NCI-H187 (cell line): Measurements from ENCODE around the gene CUX1.

ENCODE experiments used
- DNase-seq, 2 experiments: peaks; one replicate each; lab custom pipeline; 2025; lab: John Stamatoyannopoulos, UW

CUX1 gene

DNA sequence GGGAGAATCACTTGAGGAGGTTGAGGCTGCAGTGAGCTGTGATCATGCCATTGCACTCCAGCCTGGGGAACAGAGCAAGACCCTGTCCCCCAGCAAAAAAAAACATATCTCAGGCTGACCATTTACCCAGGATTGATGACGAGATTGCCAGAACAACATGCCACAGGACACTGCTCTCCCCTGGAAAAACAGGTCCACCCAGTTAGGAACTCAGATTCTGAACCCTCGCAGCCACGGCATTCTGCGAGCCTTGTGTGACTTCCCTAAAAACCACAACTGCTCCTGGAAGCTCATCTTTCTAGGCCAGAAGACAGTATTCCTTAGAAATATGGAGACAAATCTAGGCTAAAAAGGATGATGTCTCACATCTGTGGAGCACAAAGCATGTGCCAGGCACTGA is 427.2 kb downstream of the CUX1 start:
- no peak for DNase-seq

DNA sequence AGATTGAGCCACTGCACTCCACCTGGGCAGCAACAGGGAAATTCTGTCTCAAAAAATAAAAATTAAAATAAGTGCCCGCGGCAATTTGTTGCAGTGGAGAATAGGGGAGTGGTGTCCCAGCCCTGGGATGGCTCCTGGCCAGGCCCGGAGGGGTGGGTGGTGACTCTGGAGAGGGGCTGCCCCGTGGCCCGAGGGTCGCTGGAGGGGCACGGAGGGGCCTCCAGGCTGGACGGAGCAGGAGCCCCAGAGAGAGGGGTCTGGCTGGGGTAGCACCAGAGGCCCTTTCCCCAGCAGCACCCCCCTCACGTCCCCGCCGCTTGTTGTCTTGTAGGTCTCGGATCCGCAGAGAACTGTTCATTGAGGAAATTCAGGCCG is 430.6 kb downstream of the CUX1 start:
- DNase-seq = no peak

DNA sequence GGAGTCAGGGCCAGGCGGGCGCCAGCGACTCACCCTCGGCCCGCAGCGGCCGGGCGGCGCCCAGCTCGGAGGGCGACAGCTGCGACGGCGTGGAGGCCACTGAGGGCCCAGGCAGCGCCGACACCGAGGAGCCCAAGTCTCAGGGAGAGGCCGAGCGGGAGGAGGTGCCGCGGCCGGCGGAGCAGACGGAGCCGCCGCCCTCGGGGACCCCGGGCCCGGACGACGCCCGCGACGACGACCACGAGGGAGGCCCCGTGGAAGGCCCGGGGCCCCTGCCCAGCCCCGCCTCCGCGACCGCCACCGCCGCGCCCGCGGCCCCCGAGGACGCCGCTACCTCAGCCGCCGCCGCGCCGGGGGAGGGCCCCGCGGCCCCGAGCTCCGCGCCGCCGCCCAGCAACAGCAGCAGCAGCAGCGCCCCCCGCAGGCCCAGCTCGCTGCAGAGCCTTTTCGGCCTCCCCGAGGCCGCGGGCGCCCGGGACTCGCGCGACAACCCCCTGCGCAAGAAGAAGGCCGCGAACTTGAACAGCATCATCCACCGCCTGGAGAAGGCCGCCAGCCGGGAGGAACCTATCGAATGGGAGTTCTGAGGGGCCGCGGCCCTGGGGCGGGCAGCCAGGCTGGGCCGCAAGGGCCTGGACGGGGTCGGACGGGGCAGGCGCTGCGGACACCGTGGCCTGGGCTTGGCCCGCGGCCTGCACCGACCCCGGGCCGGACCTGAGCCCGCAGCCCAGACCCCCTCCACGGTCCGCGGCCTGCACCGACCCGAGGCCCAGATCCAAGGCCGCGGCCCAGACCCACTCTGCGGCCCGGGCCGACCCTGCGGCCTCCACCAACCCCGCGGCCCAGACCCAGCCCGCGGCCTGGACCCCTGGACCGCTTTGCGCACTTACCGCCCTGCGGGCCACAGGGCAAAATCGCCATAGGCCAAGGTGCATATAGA is 431.3 kb downstream of the CUX1 start:
- no peak for DNase-seq

DNA sequence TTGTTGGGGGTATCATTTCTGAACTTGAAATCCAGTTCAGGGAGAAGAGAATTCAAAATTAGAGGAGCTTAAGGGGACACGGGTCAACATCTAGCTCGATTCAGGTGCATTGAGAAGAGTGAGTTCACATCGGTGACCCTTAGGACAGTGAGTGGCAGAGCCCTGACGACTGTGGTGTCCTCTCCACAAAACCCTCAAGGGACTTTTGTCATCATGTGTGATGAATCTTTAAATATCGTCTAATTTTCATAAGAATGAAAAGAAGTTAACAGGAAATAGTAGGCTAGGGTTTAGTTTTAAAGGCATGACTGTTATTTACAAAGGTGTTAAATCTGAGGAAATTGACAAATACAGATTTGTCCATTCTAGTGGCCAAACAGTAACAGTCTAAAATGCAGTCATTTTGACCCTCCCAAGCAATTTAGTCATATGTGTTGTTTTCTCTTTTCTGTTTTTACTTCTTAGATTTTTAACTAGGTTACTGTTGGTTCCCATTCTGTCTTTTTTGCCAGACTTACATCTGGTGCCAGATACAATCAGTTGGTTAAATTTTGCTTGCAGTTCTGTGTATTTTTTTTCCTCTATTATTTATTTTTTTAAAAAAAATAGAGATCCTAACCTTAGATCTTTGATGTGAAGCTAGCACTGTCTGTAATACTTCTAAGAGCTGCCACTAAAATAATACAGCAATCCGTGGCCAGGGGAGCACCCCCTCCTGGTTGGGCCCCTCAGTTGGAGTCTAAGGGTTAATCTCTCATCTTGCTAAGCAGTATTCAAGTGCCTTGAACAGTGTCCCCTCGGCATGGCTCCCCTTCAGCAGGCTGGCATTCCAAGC is 434.3 kb downstream of the CUX1 start:
- DNase-seq = no peak

DNA sequence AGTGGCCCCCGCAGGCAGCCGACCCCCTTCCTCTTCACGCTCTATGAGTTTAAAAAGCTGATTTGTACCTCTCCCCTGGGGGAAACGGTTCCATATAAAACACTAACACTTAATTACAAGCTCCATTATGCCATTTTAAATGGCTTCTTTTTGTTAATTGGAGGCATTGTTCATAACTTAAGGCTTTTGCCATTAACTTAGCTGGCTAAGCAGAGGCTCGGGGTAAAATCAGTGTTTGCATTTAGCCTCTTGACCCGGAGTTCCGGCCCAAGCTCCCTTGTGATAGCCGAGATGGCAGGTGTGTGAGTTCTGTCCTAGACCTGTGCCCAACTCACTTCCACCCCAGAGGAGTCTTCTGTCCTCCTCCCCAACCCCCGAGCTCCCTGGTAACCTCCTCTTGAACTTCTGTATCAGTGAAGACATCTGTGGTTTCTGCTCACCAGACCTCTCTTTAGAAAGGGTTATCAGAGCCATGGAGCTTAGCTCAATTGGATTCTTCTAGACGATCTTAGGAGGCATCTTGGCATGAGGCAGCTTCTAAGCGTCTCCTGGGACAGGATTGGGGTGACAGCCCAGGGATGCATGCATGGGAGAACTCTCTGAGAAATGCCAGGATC is 435.0 kb downstream of the CUX1 start:
- DNase-seq = no peak

DNA sequence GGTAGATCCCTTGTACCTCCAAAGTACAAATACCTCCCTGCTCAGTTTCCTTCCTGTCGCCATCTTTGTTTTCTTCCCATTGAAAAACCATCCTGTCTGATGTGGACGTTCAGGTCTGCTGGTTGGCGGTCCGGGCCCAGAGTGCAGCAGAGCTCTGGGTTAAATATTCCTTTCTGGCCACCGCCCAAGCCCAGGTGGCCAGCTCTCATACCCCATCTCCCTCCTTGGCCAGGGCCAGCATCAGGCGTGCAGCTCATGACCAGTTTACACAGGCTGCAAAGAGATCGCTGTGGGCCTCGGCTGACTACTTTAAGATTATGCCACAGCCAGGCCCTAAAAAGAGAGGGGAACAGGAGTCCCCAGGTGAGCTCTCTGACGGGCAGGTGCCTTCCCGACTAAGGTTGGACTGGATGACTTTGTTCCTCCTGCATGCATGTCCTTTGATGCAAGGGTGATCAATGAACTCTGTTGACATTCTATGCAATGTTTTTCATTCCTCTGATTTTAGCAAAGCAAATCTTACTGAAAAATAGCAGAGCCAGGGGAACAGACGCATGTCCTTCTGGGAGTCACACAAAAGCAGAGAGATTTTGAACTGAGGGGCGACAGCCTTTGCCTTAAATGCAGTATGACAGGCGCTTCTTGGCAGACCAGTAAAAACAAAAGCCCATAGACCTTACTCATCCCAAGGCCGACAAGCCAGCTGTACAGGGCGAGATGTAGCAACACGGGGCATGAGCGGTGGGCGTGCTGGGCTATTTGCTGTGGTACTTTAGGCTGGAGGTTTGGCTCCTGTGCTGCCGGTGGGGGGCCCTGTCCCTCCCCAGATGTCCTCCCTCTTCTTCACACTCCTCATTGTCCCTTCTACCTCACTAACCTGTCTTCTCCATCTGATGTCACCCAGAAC is 435.9 kb downstream of the CUX1 start:
- no peak for DNase-seq

DNA sequence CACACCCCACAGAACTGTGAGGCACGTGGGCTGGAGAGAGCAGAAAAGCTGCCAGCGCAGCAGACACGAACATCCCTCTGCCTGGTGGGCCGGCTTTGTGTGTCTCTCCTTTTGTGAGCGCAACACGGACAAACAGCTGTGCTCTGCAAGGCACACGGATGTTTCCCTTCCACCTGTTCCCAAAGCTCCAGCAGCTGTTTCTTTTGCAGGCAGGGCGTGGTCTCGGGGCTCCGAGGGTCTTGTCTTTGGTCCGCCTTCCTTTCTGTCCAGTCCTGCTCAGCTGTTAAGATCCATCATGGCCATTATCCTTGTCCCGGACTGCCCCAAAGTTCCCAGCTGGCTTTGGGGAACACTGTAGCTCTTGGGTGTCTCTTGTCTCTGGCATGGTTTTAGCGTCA is 436.5 kb downstream of the CUX1 start:
- DNase-seq = no peak

DNA sequence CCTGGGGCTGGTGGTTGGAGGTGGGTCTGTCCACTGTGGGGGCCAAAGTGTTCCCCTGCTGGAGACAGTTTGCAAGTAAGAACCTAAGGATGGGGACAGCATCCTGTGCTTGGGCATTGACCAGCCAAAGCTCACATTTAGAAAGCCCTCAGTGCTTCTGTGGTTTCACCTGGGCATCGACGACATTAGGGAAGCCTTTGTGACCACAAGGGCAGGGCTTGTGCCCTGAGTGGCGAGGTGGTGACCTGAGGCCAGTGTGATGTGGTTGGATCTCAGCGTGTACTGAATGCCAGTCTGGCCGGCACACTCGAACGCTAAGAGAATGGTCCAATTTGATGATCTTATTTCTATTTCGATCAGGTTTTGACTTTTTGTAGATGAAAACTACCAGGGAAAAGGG is 437.1 kb downstream of the CUX1 start:
- no peak for DNase-seq

DNA sequence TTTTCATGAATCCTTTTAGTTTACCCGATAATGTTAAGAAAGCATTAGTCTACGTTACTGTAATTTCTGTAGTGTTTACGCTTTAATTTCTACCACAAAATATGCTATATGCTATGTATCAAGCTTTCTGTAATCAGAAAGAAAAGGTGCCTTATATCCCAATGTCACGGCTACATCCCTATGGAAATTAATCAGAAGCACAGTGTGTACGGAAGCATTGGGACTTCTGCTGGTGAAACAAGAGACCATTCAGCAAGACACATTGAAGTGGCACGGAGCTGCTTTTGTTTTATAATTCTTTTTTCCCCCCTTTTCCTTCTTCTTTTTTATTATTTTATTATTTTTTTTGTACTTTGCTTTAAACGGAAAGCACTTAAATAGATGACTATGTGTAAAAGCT is 438.1 kb downstream of the CUX1 start:
- no peak for DNase-seq

DNA sequence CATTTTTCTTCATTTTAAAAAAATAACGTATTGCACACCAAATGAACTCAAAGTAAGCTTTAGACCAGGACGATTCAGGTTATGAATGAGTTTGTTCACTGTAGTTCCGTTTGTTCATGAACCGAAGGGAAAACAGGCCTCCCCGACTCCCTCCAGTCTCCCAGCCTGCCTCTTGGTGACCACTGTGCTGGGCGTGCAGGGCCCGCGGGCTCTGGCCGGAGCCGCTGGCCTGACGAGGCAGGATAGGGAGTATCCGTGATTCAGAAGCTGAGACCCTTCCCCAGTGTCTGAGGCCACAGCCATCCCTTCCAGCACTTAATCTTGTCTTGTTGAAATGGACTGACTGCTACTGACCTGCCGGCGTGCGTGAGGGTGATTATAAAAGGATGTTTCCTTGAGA is 438.5 kb downstream of the CUX1 start:
- no peak for DNase-seq

DNA sequence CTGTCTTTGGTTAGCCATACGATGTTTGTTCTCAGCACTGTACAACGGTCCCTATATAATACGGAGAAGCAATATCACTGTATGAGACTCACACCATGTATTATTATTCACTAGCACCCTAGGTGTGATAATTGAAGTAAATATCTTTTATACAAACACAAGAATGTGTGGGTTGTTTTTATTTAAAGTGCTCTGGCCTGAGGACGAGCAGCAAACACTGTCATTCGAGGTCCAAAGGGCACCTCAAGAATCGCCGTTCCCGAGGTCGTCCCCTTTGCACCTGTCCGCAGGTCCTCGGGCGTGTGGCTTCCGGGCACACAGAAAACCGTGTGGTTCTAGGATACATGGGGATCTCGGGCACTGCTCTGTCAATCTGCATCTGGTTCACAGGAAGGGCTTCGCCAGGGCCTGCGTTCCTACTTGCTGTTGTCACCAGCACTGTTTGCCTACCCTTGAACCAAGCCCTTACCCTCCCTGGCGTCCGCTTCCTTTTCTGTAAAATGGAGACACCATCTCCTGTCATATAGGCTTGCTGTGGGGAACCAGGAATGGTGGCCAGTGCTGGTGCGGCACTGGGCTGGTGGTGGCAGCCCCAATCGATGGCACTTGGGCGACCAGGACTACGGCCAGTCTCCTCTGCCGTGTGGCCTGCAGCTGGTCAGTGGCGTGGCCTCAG is 440.8 kb downstream of the CUX1 start:
- no peak for DNase-seq

DNA sequence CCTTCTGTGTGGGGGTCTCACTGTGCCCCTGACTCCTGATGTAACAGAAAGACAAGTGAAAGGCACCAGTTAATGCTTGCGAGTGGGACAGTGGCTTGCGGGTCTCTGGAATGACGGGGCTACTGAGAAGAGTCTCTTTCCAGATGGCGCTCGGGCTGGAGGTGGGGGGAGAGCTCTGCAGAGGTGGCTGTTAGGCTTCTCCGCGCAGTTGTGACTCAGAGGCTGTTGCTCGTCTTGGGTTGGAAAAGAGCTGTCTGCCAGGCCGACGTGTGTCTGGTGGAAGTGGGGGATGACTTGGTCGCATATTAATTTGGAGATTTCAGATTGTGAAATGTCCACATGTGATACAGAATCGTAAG is 441.3 kb downstream of the CUX1 start:
- no peak for DNase-seq

DNA sequence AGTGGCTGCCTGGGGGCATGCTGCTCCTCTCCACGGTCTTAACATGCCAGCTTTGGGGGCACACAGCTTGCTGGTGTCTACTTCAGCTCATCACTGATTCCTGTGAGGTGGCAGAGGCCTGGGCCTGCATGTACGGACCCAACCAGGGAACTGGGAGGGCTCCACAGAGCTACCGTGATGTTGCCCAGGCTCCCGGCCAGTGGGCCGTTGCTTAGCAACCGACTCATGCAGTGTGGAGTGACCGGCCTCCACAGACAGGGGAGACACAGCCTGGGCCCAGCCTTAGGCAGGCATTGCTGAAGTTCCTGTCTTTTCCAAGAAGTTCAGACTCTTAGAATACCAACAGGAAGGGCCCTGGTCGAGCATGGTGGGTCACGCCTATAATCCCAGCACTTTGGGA is 443.4 kb downstream of the CUX1 start:
- DNase-seq = no peak

DNA sequence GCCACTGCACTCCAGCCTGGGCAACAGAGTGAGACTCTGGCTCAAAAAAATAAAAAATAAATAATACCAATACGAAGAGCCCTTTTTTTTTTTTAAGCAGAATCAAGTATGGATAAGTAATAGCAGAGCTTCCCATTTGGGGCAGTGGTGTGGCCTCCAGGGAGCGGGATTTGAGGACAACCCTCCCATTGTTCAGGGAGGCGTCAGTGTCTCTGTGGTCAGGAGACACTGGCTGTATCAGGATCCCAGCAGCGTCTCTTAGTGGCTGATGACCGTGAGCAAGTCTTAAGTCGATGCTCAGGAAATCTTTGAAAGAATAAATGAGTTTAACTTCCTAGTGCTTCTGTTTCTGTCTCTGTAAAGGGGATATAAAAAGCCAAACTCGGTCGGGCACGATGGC is 444.0 kb downstream of the CUX1 start:
- no peak for DNase-seq

DNA sequence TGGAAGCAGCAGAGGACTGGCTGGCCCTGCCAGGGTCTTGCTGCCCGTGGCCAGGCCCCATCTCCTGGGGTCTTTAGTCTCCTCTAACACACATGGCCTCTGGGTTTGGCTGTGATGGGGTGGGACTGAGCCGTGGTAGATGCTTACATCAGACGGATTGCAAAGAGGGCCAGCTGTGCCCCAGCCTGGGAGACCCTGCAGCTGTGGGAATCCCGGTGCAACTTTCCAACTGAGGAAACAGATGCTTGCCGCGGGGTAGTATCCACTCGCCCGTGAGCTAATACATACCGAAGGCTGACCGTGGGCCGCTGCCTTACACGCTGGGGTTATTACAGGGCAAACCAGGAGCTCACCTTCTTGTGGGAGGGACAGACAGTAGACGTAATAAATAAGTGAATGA is 445.1 kb downstream of the CUX1 start:
- DNase-seq = no peak

DNA sequence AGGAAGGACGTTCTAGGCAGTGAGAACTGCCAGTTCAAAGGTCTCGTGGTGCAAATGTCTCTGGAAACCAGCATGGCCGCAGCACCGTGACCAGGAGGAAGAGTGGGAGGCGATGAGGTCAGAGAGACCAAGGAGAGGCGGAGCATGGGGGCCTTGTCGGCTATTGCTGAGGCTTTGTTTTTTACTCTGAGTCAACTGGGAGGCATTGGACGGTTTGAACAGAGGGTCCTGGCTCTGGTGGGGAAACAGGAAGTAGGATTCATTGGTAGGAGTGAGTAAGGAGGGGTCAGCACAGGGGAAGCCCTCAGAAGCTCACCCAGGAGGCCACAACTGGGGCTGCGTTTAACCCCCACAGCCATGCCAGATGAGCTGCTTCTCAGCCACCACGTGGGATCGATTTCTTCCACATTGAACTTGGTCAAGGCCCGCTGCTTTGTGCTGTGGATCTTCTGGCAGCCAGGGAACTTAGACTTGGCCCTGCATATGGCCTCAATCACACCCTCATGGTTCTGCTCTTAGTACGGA is 447.0 kb downstream of the CUX1 start:
- no peak for DNase-seq

DNA sequence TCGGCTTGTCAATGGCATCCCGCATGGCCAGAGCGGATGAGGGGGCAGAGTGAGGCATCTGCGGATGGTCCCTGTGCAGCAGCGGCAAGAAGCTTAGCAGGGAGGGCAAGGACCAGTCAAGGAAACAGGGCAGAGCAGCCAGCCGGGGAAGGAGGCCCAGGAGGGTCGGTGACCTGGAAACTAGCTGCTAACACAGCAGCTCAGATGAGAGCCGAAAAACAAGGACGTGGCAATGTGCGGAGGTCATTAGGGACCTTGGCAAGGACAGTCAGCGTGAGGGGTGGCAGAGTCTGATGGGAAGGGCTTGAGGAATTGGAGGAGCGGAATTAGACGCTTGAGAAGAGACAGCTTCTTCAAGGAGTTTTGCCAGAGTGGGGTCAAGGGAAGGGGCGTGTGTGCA is 449.1 kb downstream of the CUX1 start:
- DNase-seq = no peak

DNA sequence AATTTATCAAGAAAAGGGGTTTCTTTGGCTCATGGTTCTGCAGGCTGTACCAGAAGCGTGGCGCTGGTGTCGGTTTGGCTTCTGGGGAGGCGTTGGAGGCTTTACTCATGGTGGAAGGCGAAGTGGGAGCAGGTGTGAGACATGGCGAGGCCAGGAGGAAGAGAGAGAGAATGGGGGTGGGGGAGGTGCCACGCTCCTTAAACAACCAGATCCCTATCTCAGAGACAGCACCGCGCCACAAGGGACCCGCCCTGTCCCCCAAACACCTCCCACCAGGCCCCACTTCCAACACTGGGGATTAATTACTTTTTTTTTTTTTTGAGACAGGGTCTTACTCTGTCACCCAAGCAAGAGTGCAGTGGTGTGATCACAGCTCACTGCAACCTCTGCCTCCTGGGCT is 451.2 kb downstream of the CUX1 start:
- no peak for DNase-seq

DNA sequence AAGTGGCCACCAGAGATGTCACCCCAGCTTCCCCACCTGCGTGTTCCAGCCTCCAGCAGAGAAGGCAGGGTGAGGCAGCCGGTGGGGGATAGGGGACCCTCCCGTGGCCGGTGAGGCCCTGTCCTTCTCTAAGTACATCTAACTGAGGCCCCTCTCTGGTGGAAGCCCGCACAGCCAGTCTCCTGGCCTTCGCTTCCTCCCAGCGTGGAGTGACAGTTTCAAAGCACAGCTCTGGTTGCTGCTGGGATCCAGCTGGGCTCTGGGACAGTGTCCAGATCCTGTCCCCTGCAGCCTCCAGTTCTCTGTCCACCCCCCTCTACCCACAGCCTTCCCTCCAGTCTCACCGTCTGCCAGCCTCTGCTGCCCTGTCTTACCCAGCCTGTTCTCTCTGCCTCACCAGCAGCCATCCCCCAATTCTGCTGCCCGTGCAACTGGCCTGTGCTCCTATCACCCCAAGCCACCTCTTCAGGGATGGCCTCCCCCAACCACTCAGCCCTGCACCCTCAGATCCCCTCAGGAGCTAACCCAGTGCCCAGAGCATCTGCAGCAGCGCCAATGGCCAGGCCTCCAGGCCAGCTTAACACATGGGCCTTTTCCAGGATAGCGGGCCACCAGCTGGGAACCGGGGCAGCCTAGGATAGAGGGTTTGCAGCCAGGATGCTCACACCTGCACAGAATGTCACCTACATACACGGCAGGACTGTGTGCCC is 452.9 kb downstream of the CUX1 start:
- no peak for DNase-seq

DNA sequence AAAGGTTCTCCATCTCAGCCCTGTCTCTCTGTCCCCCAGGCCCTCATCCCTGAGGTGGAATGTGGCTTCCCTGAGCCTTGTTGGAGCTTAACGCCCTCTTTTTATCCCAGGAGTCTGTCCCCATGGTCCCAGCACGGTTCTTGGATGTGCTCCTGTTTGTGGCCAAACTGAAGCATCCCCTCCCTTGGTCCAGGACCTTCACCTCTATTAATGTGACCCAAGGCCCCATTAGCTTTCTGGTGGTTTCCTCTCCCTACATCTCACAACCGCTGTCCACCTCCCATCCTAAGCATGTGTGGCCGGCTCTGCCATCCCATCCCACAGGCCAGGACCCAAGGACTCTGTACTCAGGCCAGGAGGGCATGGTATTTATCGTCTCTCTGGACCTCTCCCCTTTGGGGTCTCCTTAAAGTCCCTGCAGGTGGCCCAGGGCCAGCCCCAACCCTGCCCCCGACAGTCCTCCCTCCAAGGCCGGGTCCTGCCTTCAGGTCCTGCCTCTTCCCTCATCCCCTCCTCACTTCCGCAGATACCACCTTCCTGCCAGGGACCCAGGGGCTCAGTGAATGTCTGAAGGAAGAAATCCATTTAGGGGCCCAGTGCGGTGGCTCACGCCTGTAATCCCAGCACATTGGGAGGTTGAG is 453.9 kb downstream of the CUX1 start:
- no peak for DNase-seq
